CD14-positive monocyte (primary cell): ENCODE measurements around the gene CRIM1. TPM values are rescaled to one million over a fixed set of nuclear protein-coding genes. Genes with fewer than 3 reads are reported as not detected.

Source experiments
- DNase-seq, 3 donors: peaks; one replicate each; pipeline ENCODE4 v3.0.0-alpha.2; 2011 to 2022
- H2AFZ ChIP-seq: 2 replicates; pipeline ENCODE4 v1.6.0; 2012; ENCODE audit warnings: mild to moderate bottlenecking, low read depth, low read length, inconsistent platforms; ENCODE audit not compliant: insufficient read depth, poor library complexity, severe bottlenecking
- H3K27ac ChIP-seq, 2 donors: 1 replicate in 1 of 2; 2 replicates in 1 of 2; pipeline ENCODE4 v1.5.1; 2012 to 2013; ENCODE audit warnings: low read length in 2 of 2, control low read depth in 1 of 2, inconsistent platforms in 1 of 2, low read depth in 1 of 2, mild to moderate bottlenecking in 1 of 2
- H3K27me3 ChIP-seq, 2 donors: one replicate each; pipeline versions ENCODE4 v1.6.0 to v1.6.1; 2011 to 2013; ENCODE audit warnings: low read length in 2 of 2; ENCODE audit not compliant: control insufficient read depth in 2 of 2, insufficient read depth in 2 of 2
- H3K36me3 ChIP-seq, 2 donors: replicated peaks in 1 of 2; 1 replicate in 1 of 2; 2 replicates in 1 of 2; pipeline versions ENCODE4 v1.5.1 to v1.6.1; 2012 to 2013; ENCODE audit warnings: low read length in 2 of 2, control low read depth in 1 of 2, inconsistent platforms in 1 of 2, mild to moderate bottlenecking in 1 of 2; ENCODE audit not compliant: insufficient read depth in 2 of 2, control insufficient read depth in 1 of 2
- H3K4me1 ChIP-seq, 2 donors: 1 replicate in 1 of 2; 2 replicates in 1 of 2; pipeline versions ENCODE4 v1.5.1 to v1.6.1; 2012 to 2013; ENCODE audit warnings: low read length in 2 of 2, control low read depth in 1 of 2, inconsistent platforms in 1 of 2, mild to moderate bottlenecking in 1 of 2, moderate library complexity in 1 of 2; ENCODE audit not compliant: insufficient read depth in 2 of 2, control insufficient read depth in 1 of 2
- H3K4me2 ChIP-seq: replicated peaks from 2 replicates; pipeline ENCODE3; 2012; ENCODE audit warnings: low read length, moderate library complexity, mild to moderate bottlenecking; ENCODE audit not compliant: poor library complexity, severe bottlenecking; ENCODE audit errors: extremely low read depth
- H3K4me3 ChIP-seq, 3 experiments: fragments of 200-600 bp in 1 of 3; sonication (generic) in 1 of 3; replicated peaks in 1 of 3; 1 replicate in 2 of 3; 2 replicates in 1 of 3; pipeline ENCODE4 v1.5.1; 2011 to 2013; ENCODE audit warnings: low read length in 3 of 3, mild to moderate bottlenecking in 3 of 3, control low read depth in 2 of 3, low read depth in 2 of 3, inconsistent platforms in 1 of 3, moderate library complexity in 1 of 3
- H3K79me2 ChIP-seq: 2 replicates; pipeline ENCODE4 v1.6.0; 2012; ENCODE audit warnings: mild to moderate bottlenecking, control low read depth, inconsistent platforms, low read length, moderate library complexity; ENCODE audit not compliant: insufficient read depth
- H3K9ac ChIP-seq: 2 replicates; pipeline ENCODE4 v1.6.0; 2017; ENCODE audit warnings: low read length, mild to moderate bottlenecking; ENCODE audit not compliant: insufficient read depth, poor library complexity, severe bottlenecking
- H3K9me3 ChIP-seq, 2 donors: replicated peaks in 1 of 2; 1 replicate in 1 of 2; 2 replicates in 1 of 2; pipeline versions ENCODE4 v1.5.1 to v1.6.1; 2012 to 2013; ENCODE audit warnings: low read length in 2 of 2, control low read depth in 1 of 2; ENCODE audit not compliant: control insufficient read depth in 1 of 2, insufficient read depth in 1 of 2
- H4K20me1 ChIP-seq: 2 replicates; pipeline ENCODE4 v1.6.0; 2012; ENCODE audit warnings: mild to moderate bottlenecking, low read length, control low read depth, moderate library complexity; ENCODE audit not compliant: insufficient read depth
- H3K27ac Mint-ChIP-seq, 7 donors: one replicate each; pipeline ENCODE4 v1.8.0; 2020; ENCODE audit warnings: mild to moderate bottlenecking in 7 of 7, mixed read lengths in 7 of 7, moderate library complexity in 6 of 7, inconsistent platforms in 2 of 7
- H3K27me3 Mint-ChIP-seq, 3 donors: one replicate each; pipeline ENCODE4 v1.8.0; 2021 to 2022; ENCODE audit warnings: low read depth in 3 of 3, mild to moderate bottlenecking in 3 of 3, mixed read lengths in 3 of 3, moderate library complexity in 3 of 3, inconsistent platforms in 1 of 3
- H3K36me3 Mint-ChIP-seq, 2 donors: one replicate each; pipeline ENCODE4 v1.8.0; 2020; ENCODE audit warnings: mixed read lengths in 2 of 2, inconsistent platforms in 1 of 2, mild to moderate bottlenecking in 1 of 2
- H3K4me1 Mint-ChIP-seq: one replicate; pipeline ENCODE4 v1.8.0; 2020; ENCODE audit warnings: mild to moderate bottlenecking, mixed read lengths
- H3K4me3 Mint-ChIP-seq, 2 donors: one replicate each; pipeline ENCODE4 v1.8.0; 2020; ENCODE audit warnings: mild to moderate bottlenecking in 2 of 2, mixed read lengths in 2 of 2, moderate library complexity in 1 of 2
- H3K9me3 Mint-ChIP-seq, 7 donors: one replicate each; pipeline ENCODE4 v1.8.0; 2020 to 2022; ENCODE audit warnings: mixed read lengths in 7 of 7, mild to moderate bottlenecking in 6 of 7, moderate library complexity in 6 of 7, inconsistent platforms in 2 of 7
- CTCF ChIP-seq: fragments of 200-600 bp; IDR thresholded peaks from one replicate; pipeline ENCODE4 v1.8.0; 2022; ENCODE audit warnings: antibody characterized with exemption, mild to moderate bottlenecking
- WGBS: methylation state at CpG from one replicate; pipeline ENCODE4 v1.1.5; 2013; ENCODE audit warnings: missing lambda C conversion rate; ENCODE audit not compliant: insufficient coverage; 5-methylcytosine and 5-hydroxymethylcytosine counted together
- intact Hi-C, 2 donors: fragments of 100-400 bp; cut with micrococcal nuclease; formaldehyde crosslinking; loops; one replicate each; pipeline versions ENCODE4 v1.15.0 to v1.15.1; 2023
- polyA plus RNA-seq, 3 donors: library from polyadenylated mRNA; depleted of rRNA in 1 of 3; unstranded in 2 of 3; stranded (reverse) in 1 of 3; fragments of 300-500 nt in 2 of 3; fragments of >200 nt in 1 of 3; fragmentation: Illumina TruSeq in 2 of 3; gene quantifications; 1 replicate in 2 of 3; 2 replicates in 1 of 3; pipeline ENCODE4 v1.2.3, GENCODE V29; 2012 to 2021

Gene CRIM1
- polyA plus RNA-seq, 3 donors: 0.08 to 0.27 TPM; not detected in 1

- Mint-ChIP-seq H3K4me3 (no peak overlapping the region), H3K27me3 (peaks cover 0 to 3% (median 0%) of the 10 kb centered on the region in 3 donors), H3K27ac (no peak overlapping the region), H3K36me3 (no peaks in the 10 kb centered on the region), H3K4me1 (peaks cover 28% of the 10 kb centered on the region), H3K9me3 (peaks cover 2 to 11% (median 9%) of the 10 kb centered on the region in 7 donors)
- Histone ChIP-seq H3K4me3 (no peak overlapping the region), H3K27ac (no peak overlapping the region), H3K79me2 (no peaks in the 10 kb centered on the region), H3K4me1 (peaks cover 17 to 20% of the 10 kb centered on the region in 2 donors), H3K4me2 (no peak overlapping the region), H3K27me3 (no peaks in the 10 kb centered on the region), H3K36me3 (no peaks in the 10 kb centered on the region), H3K9me3 (peaks cover 5 to 9% of the 10 kb centered on the region in 2 donors), H2AFZ (no peak overlapping the region), H4K20me1 (no peaks in the 10 kb centered on the region), H3K9ac (no peak overlapping the region)
- DNase-seq: no peak
- no peak for TF ChIP-seq CTCF
- no CpG with 5 or more reads among the region's 3 CpGs for WGBS
- intact Hi-C loops: no loop called here
These were observed 114.1 kb downstream of the CRIM1 start for GRCh38 chr2:36469710-36470109.

GRCh38 chr2:36473230-36473629 is 117.7 kb downstream of the CRIM1 start:
- peaks cover 14 to 39% (median 36%) of the 10 kb centered on the region in 7 donors for H3K9me3 Mint-ChIP-seq
- H3K4me1 ChIP-seq: peaks cover 30 to 37% of the 10 kb centered on the region in 2 donors

More at GRCh38 chr2:36473230-36473629, 117.7 kb downstream of the CRIM1 start:
- H3K4me3 Mint-ChIP-seq: no peak overlapping the region
- no peaks in the 10 kb centered on the region for H3K27me3 Mint-ChIP-seq
- H3K9me3 ChIP-seq: peaks cover 14 to 31% of the 10 kb centered on the region in 2 donors
- no peak overlapping the region for H2AFZ ChIP-seq
- peaks cover 2 to 3% of the 10 kb centered on the region in 2 donors for H3K36me3 Mint-ChIP-seq
- H3K79me2 ChIP-seq: no peaks in the 10 kb centered on the region
- TF ChIP-seq CTCF: no peak
- H3K4me3 ChIP-seq: no peak overlapping the region
- no peak overlapping the region for H3K4me2 ChIP-seq
- H3K27me3 ChIP-seq: no peaks in the 10 kb centered on the region
- H3K4me1 Mint-ChIP-seq: peaks cover 40% of the 10 kb centered on the region
- intact Hi-C loops: no loop called here
- peak overlapping the region in 3 of 7 donors; percentile 6 to 48 (median 7) for H3K27ac Mint-ChIP-seq
- no peak overlapping the region for H3K9ac ChIP-seq
- DNase-seq: peak in 2 of 3 donors; percentile 50 to 64
- no peak overlapping the region for H3K27ac ChIP-seq
- H3K36me3 ChIP-seq: no peaks in the 10 kb centered on the region
- H4K20me1 ChIP-seq: no peaks in the 10 kb centered on the region
- no CpG with 5 or more reads among the region's 2 CpGs for WGBS
